GM21447 (cell line): ENCODE data around the gene JTB.
"Not testable (repeated sequence)": the region's sequence is repeated elsewhere in the genome, so short reads cannot be mapped to it uniquely, and the experiment has no call there.

Experiments used
- ATAC-seq: cut with Tn5 transposase; IDR thresholded peaks from one replicate; pipeline ENCODE4 v1.9.1; 2021; ENCODE audit not compliant: unreplicated experiment

Gene JTB

DNA sequence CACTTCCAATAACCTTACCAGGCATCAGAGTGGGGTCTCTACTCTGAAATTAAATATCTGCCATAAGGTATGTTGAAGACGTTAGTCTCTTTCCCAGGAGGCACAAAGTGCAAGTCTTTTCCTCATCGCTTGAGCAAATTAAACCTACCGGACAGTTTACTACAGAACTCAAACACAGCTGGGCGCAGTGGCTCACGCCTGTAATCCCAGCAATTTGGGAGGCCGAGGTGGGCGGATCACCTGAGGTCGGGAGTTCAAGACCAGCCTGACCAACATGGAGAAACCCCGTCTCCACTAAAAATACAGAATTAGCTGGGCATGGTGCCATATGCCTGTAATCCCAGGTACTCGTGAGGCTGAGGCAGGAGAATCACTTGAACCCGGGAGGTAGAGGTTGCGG lies 1.6 kb upstream of the JTB start:
- ATAC-seq = not testable (repeated sequence)

DNA sequence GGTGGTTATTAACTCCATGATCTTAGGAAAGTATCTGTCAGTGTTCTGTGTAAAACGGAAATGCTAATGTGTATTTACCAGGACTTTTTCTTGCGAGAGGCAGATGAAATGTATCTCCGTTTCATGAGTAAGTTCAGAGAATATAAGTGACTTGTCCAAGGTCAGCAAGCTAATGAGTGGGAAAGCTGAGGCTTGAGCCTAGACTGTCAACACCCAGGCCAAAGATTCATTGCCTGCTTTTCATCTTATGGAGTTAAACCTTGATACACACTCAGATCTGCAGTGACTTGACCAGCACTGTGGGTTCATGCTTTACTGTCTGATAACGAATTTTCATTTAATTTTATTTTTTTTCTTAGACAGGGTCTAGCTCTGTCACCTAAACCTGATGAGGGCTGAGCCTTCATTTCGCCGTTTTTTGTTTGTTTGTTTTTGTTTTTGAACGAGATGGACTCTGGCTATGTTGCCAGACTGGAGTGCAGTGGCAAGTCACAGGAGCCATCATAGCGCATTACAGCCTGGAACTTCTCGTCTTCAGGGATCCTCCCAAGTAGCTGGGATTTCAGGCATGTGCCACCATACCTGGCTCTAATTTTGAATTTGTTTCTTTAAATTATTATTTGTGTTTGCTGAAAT lies 918 bp upstream of the JTB start:
- ATAC-seq = no peak

DNA sequence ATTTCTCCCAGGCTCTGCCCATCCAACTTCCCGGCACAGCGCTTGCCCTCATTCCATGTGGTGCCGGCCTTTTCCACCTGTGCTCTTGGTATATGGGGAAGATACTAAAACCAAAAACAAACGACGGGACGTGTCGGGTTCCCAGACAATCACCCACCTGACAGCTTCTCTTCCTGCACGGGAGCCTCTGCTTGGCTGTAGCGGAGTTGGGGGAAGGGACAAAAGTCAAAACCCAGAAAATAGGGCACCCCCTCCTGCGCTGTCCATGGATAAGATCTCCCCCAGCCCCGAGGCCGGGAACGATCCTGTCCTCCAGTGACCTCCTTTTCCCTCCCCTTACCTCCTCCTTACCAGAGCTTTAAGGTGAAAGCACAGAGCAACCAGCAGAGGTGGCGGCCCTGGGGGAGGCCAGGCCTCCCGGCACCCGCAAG lies 640 bp downstream of the JTB start:
- no peak for ATAC-seq

DNA sequence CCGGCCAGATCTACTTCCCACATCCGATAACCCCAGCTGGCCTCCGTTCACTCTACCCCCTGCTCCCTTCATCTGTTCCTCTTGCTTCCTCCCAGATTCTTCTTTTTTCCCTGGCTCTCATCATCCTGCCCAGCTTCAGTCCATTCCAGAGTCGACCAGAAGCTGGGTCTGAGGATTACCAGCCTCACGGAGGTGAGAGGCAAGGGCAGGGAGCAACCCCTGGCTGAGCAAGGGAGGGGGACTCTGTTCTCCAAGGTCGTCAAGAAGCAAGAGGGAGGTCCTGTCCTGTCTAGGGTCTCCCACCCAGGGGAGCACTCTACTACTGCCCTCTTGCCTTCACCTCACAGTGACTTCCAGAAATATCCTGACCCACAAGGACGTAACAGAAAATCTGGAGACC lies 3.9 kb downstream of the JTB start:
- no peak for ATAC-seq

DNA sequence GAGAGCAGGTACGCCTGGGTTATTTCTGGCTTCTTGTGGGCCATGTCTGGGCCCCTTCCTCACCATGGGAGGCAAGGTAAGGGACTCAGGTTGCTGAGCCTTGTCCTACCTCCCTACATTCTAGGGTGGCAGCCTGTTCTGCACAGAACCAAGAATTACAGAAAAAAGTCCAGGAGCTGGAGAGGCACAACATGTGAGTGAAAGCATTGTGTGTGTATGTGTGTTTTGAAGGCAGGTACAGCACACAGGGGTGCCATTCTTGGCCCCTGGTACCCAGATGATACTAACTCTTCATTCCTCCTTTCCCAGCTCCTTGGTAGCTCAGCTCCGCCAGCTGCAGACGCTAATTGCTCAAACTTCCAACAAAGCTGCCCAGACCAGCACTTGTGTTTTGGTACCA lies 4.4 kb downstream of the JTB start:
- no peak for ATAC-seq

DNA sequence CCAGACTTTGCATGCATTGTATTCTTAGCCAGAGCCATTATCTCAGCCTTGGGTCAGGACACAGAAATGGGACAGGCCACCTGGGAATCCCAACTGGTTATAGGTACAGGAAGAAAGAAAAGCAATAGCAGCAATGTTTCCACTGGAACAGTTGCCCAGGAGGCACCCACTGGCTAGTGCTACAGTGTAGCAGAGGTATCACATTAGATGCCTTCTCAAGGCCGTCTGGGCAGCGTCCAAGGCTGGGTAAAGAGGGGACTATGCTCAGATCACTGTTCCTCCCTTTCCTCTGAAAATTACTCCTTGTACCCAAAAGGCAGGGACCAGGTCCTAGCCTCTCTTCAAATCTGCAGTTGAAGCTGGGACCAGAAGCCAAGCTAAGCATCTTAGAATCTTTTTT lies 7.1 kb downstream of the JTB start:
- no peak for ATAC-seq

GRCh38 chr1:153968972-153969371 lies 8.5 kb downstream of the JTB start:
- no peak for ATAC-seq

GRCh38 chr1:153968408-153968807 lies 9.1 kb downstream of the JTB start:
- no peak for ATAC-seq

DNA sequence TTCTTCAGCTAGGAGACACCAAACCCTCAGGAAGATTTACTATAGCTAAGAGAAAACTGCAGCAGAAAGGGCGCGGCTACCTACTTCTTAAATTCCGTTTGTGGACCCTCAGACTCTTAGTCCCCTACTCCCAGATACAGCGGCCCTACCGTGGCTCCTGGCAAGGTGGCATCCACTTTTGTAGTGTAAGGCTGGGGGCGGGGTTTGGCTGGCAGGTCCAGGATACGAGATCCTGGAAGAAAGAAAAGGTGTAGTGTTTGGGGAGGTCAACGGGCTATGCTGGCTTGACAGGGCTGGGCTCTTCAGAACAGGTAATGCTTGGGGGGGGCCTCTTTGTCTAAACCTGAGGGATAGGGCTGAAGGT lies 9.5 kb downstream of the JTB start:
- no peak for ATAC-seq

GRCh38 chr1:153967107-153967999 lies 10.1 kb downstream of the JTB start, which contains the start of gene CREB3L4:
CREB3L4 (plus strand) TSS chr1:153967902; CDS start chr1:153968526, 624 bp downstream.
- ATAC-seq = peak; percentile 64

GRCh38 chr1:153963850-153964331 lies 13.6 kb downstream of the JTB start:
- ATAC-seq = no peak

DNA sequence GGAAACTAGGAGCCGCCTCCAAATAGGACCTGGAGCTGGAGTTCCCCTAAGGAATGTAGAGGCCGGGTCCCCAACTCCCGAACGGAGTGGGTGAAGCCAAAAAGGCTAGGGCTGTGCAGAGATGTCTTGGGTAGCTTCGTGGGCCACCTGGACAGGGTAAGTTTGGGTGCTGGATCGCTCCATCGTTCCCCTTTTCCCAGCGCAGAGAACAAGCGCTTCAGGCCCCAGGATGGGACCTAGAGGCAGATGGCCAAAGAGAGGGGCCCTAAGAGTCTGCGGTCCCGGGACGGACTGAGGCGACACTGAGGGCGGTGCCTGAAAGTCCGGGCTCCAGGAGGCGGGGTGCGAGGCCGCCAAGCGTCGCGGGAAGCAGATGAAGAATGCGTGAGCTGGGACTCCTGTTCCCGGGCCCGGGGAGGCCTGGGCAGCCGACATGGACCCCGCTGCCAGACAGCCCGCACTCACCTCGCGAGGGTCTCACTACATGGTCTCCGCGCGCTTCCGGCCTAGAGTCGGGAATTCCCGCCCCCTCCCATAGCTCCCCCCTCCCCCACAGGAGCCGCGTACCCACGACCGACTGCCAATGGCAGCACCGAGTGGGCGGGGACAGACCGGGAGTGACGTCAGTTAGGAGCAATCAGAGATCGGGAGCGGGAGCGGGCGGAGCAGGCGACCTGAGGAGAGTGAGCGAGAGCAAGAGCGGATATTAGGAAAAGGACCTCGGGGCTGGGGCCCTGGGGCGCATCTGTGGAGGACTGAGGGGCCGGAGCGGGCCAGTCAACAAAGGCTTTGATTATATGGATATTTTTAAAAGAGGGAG lies 14.2 kb downstream of the JTB start, which contains the start of gene SLC39A1:
SLC39A1 (minus strand) TSS at position 508 of the 820 bp plus-strand sequence. CDS start 822 bp downstream, outside the sequence.
- peak; percentile 45 for ATAC-seq

- no peak for ATAC-seq
Observed at GRCh38 chr1:153962088-153963029, 15.1 kb downstream of the JTB start.

DNA sequence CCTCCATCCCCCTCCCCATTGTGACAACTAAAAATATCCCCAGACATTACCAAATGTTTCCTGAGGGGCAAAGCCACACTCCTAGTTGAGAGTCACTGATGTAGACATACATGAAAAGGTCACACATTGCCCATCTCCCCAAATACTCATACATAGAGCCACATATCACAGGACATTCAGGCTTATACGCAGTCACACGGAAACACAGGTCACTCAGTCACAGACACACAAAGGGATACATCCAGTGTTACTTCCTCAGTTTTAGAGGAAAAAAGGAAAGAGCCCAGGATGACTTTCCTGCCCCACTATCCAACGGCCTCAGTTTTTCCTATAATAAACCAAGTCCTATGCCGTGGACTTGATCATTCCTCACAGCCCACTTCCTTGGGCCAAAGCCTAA lies 16.1 kb downstream of the JTB start:
- no peak for ATAC-seq

- ATAC-seq = no peak
Observed at GRCh38 chr1:153960206-153960605, 17.3 kb downstream of the JTB start.

GRCh38 chr1:153959454-153959853 lies 18.0 kb downstream of the JTB start:
- ATAC-seq = no peak

- ATAC-seq = no peak
Observed at GRCh38 chr1:153958961-153959260, 18.6 kb downstream of the JTB start.

- peak; percentile 60 for ATAC-seq
Observed at GRCh38 chr1:153958111-153958960, 19.1 kb downstream of the JTB start, which contains the start of gene CRTC2. CRTC2 (minus strand) TSS chr1:153958612; CDS start chr1:153958497, 115 bp downstream.

- ATAC-seq = peak; percentile 16
Observed at GRCh38 chr1:153957744-153958110, 19.7 kb downstream of the JTB start.
